HCT116 (cell line): ENCODE measurements around the gene GGACT. TPM values are rescaled to one million over a fixed set of nuclear protein-coding genes. Genes with fewer than 3 reads are reported as not detected.

Experiments used
- ATAC-seq: fragments of 200-7000 bp; cut with Tn5 transposase; 2 replicates; pipeline ENCODE4 v1.9.1; 2020; ENCODE audit warnings: mild to moderate bottlenecking, moderate library complexity
- BruUV-seq: library from RNA; stranded (reverse); fragments of 400-500 nt; replicated peaks from 2 replicates; lab custom pipeline; 2021; lab: Mats Ljungman, UMichigan
- CTCF ChIA-PET: fragments of 300-600 bp; sonication (Branson Sonifier 250); formaldehyde crosslinking; loops from one replicate; lab custom pipeline; 2021; ENCODE audit warnings: antibody characterized with exemption; lab: Charles Lee
- POLR2A ChIA-PET: fragments of 300-600, 350-600 bp; sonication (Branson Sonifier 250); formaldehyde crosslinking; loops from one replicate; lab custom pipeline; 2021; ENCODE audit warnings: antibody characterized with exemption; lab: Charles Lee
- RAD21 ChIA-PET, 2 experiments: fragments of 300-600 bp; sonication (Branson Sonifier 250); formaldehyde crosslinking; loops; one replicate each; lab custom pipeline; 2023; ENCODE audit warnings: low total read pairs in 2 of 2; ENCODE audit not compliant: uncharacterized antibody in 2 of 2, unreplicated experiment in 2 of 2, low non-redundant PET in 1 of 2; lab: Charles Lee
- DNase-seq: peaks from one replicate; pipeline ENCODE4 v3.0.0-alpha.2; 2010; ENCODE audit warnings: low read depth, low spot score
- H2AFZ ChIP-seq: fragments of 200-600 bp; shearing (Covaris generic), sonication (generic); 2 replicates; pipeline ENCODE4 v1.6.1; 2017; ENCODE audit warnings: low read depth, mixed run types, mixed read lengths, antibody characterized with exemption, low read length; ENCODE audit not compliant: poor library complexity, severe bottlenecking
- H3K27ac ChIP-seq: 2 replicates; pipeline ENCODE4 v1.5.1; 2012; ENCODE audit warnings: low read depth, low read length
- H3K27me3 ChIP-seq: fragments of 200-600 bp; sonication (generic); 2 replicates; pipeline ENCODE4 v1.6.1; 2016; ENCODE audit warnings: mixed run types, low read length, mixed read lengths; ENCODE audit not compliant: insufficient read depth
- H3K36me3 ChIP-seq, 2 experiments: fragments of 200-500 bp in 1 of 2; fragments of 200-600 bp in 1 of 2; sonication (Bioruptor generic) in 1 of 2; sonication (generic) in 1 of 2; 2 replicates each; pipeline versions ENCODE4 v1.5.1 to v1.6.1; 2014 to 2016; ENCODE audit warnings: low read length in 2 of 2, inconsistent platforms in 1 of 2, mixed read lengths in 1 of 2, mixed run types in 1 of 2; ENCODE audit not compliant: insufficient read depth in 2 of 2, control insufficient read depth in 1 of 2
- H3K4me1 ChIP-seq, 2 experiments: fragments of 200-600 bp in 1 of 2; sonication (generic) in 1 of 2; 2 replicates each; pipeline versions ENCODE4 v1.5.1 to v1.6.1; 2012 to 2017; ENCODE audit warnings: low read length in 2 of 2, inconsistent platforms in 1 of 2, mild to moderate bottlenecking in 1 of 2, mixed read lengths in 1 of 2, mixed run types in 1 of 2, moderate library complexity in 1 of 2; ENCODE audit not compliant: insufficient read depth in 2 of 2, control insufficient read depth in 1 of 2
- H3K4me2 ChIP-seq: fragments of 200-600 bp; sonication (generic); 2 replicates; pipeline ENCODE4 v1.6.1; 2017; ENCODE audit warnings: mixed run types, low read length, mixed read lengths
- H3K4me3 ChIP-seq, 2 experiments: fragments of 200-600 bp in 1 of 2; sonication (generic) in 1 of 2; replicated peaks in 1 of 2; 2 replicates each; pipeline ENCODE4 v1.5.1; 2011 to 2016; ENCODE audit warnings: low read length in 2 of 2, control low read depth in 1 of 2, low read depth in 1 of 2, mild to moderate bottlenecking in 1 of 2, mixed read lengths in 1 of 2, mixed run types in 1 of 2
- H3K79me2 ChIP-seq: fragments of 200-600 bp; sonication (generic); 2 replicates; pipeline ENCODE4 v1.6.1; 2017; ENCODE audit warnings: mild to moderate bottlenecking, mixed run types, low read length, moderate library complexity, mixed read lengths; ENCODE audit not compliant: insufficient read depth
- H3K9ac ChIP-seq: fragments of 200-600 bp; sonication (generic); 2 replicates; pipeline ENCODE4 v1.6.1; 2016; ENCODE audit warnings: low read length, mixed read lengths
- H3K9me2 ChIP-seq: fragments of 200-600 bp; sonication (generic), shearing (Covaris generic); 2 replicates; pipeline ENCODE4 v1.6.1; 2017; ENCODE audit warnings: mixed run types, mild to moderate bottlenecking, moderate library complexity; ENCODE audit not compliant: insufficient read depth
- H3K9me3 ChIP-seq, 2 experiments: fragments of 200-500 bp in 1 of 2; fragments of 200-600 bp in 1 of 2; sonication (Bioruptor generic) in 1 of 2; sonication (generic) in 1 of 2; 2 replicates each; pipeline ENCODE4 v1.6.1; 2014 to 2017; ENCODE audit warnings: low read length in 2 of 2, mixed read lengths in 2 of 2, inconsistent platforms in 1 of 2, low read depth in 1 of 2, mild to moderate bottlenecking in 1 of 2, mixed run types in 1 of 2, moderate library complexity in 1 of 2; ENCODE audit not compliant: control insufficient read depth in 1 of 2, insufficient read depth in 1 of 2
- H4K20me1 ChIP-seq: fragments of 200-600 bp; sonication (generic), shearing (Covaris generic); 2 replicates; pipeline ENCODE4 v1.6.1; 2017; ENCODE audit warnings: mixed run types, mild to moderate bottlenecking, moderate library complexity; ENCODE audit not compliant: insufficient read depth
- ATF3 ChIP-seq: IDR thresholded peaks from 2 replicates; pipeline ENCODE4 v1.6.1; 2012
- CBX3 ChIP-seq: IDR thresholded peaks from 2 replicates; pipeline ENCODE4 v1.6.1; 2012; ENCODE audit warnings: low read depth
- CEBPB ChIP-seq: IDR thresholded peaks from 2 replicates; pipeline ENCODE4 v1.6.1; 2012; ENCODE audit warnings: low read depth
- EGR1 ChIP-seq: IDR thresholded peaks from 2 replicates; pipeline ENCODE4 v1.6.1; 2012; ENCODE audit warnings: low read depth
- ELF1 ChIP-seq: IDR thresholded peaks from 2 replicates; pipeline ENCODE4 v1.6.1; 2012; ENCODE audit warnings: low read depth, borderline replicate concordance
- EZH2 ChIP-seq: fragments of 200-600 bp; sonication (generic); IDR thresholded peaks from 2 replicates; pipeline ENCODE4 v1.6.1; 2017; ENCODE audit warnings: antibody characterized with exemption, mixed run types
- POLR2A ChIP-seq: IDR thresholded peaks from 2 replicates; pipeline ENCODE4 v1.7.0; 2011; ENCODE audit warnings: borderline replicate concordance; ENCODE audit not compliant: insufficient read depth, insufficient read length; ENCODE audit errors: extremely low read depth
- RAD21 ChIP-seq: IDR thresholded peaks from 2 replicates; pipeline ENCODE4 v1.6.1; 2012; ENCODE audit warnings: low read depth, mild to moderate bottlenecking
- SIN3A ChIP-seq: IDR thresholded peaks from 2 replicates; pipeline ENCODE4 v1.6.1; 2012; ENCODE audit warnings: low read depth
- SRF ChIP-seq: IDR thresholded peaks from 2 replicates; pipeline ENCODE4 v1.6.1; 2012; ENCODE audit warnings: low read depth
- ZFX ChIP-seq: fragments of 450-650 bp; IDR thresholded peaks from 2 replicates; pipeline ENCODE4 v1.6.1; 2017
- ZNF274 ChIP-seq: fragments of 200-500 bp; sonication (Bioruptor generic); IDR thresholded peaks from 2 replicates; pipeline ENCODE4 v1.6.1; 2014; ENCODE audit warnings: mild to moderate bottlenecking, low read depth, low read length, inconsistent platforms
- intact Hi-C: fragments of 100-400 bp; cut with micrococcal nuclease; formaldehyde crosslinking; loops from 2 replicates; pipeline ENCODE4 v1.10.0; 2022
- total RNA-seq: library from RNA; stranded (reverse); gene quantifications from one replicate; pipeline ENCODE4 v1.2.1, GENCODE V29; 2021; ENCODE audit not compliant: unreplicated experiment

GGACT gene
- total RNA-seq, 1 experiment from 2014 or later = 5.0 TPM

DNA sequence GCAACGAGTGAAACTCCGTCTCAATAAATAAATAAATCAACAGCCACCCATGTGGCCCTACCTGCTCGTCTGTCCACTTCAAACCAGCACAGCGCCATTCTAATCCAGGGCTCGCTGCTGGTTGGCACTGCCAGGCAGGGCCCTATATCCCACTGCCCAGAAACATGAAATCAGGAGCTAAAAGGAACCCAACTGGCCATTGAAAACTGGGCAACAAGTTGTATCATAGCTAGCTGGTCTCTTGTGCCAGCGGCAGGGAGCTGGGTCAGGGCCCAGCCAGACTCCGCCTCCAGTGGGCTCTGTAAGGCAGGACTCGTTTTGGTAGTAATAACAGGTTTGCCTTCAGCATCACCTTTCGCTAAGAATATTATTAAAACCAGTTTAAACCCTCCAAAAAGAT, 39.3 kb downstream of the GGACT start:
- H3K9me3 ChIP-seq = no peaks in the 10 kb centered on the region
- no peak overlapping the region for H3K9ac ChIP-seq
- intact Hi-C loops = no loop called here
- BruUV-seq = no TSS peak
- no peaks in the 10 kb centered on the region for H4K20me1 ChIP-seq
- no peaks in the 10 kb centered on the region for H3K79me2 ChIP-seq
- CTCF ChIA-PET = no interaction called here
- no peaks in the 10 kb centered on the region for H3K4me1 ChIP-seq
- H3K4me2 ChIP-seq = no peak overlapping the region
- H3K27ac ChIP-seq = no peak overlapping the region
- no peaks in the 10 kb centered on the region for H3K36me3 ChIP-seq
- DNase-seq = no peak
- no peak overlapping the region for H3K4me3 ChIP-seq
- POLR2A ChIA-PET = no interaction called here
- TF ChIP-seq ZFX (no peak), SIN3A (no peak), RAD21 (no peak), EZH2 (no peak), CBX3 (no peak), POLR2A (no peak), ELF1 (no peak)
- H3K9me2 ChIP-seq = no peaks in the 10 kb centered on the region
- H3K27me3 ChIP-seq = no peaks in the 10 kb centered on the region
- H2AFZ ChIP-seq = no peak overlapping the region
- RAD21 ChIA-PET = no interaction called here
- no peak for ATAC-seq

DNA sequence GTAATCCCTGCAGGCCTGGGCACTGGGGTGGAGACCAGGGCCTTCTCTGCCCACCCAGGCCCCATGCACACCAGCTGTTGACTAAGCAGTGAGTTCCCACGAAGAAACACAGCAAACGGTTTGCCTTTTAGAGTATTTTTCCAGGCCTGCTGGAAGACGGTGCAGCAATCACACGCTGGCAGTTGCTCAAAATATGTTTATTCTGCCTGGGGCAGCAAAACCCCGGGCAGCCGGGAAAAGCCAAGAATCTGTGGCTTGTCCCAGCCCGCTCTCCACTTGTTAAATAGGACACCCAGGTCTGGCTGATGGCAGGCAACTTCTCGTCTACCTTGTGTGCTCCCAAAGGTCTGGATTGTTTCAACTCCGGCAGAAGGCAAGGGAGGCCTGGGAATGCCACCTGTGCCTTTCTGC, 40.8 kb downstream of the GGACT start:
- H2AFZ ChIP-seq = no peak overlapping the region
- no peaks in the 10 kb centered on the region for H3K4me1 ChIP-seq
- ChIA-PET CTCF (no interaction called here), RAD21 (no interaction called here), POLR2A (no interaction called here)
- H3K4me2 ChIP-seq = no peak overlapping the region
- H3K9me3 ChIP-seq = no peaks in the 10 kb centered on the region
- no peak overlapping the region for H3K9ac ChIP-seq
- no peaks in the 10 kb centered on the region for H3K27me3 ChIP-seq
- no peak for TF ChIP-seq ZNF274
- no peak for TF ChIP-seq ELF1
- TF ChIP-seq EGR1 = no peak
- no peak for TF ChIP-seq ATF3
- no peak for TF ChIP-seq SIN3A
- no peak for TF ChIP-seq CEBPB
- TF ChIP-seq EZH2 = no peak
- TF ChIP-seq ZFX = no peak
- TF ChIP-seq SRF = no peak
- DNase-seq (no peak), ATAC-seq (no peak)
- intact Hi-C loops = no loop called here
- no peaks in the 10 kb centered on the region for H3K79me2 ChIP-seq
- no peaks in the 10 kb centered on the region for H3K9me2 ChIP-seq
- BruUV-seq = no TSS peak
- H3K36me3 ChIP-seq = no peaks in the 10 kb centered on the region
- no peak overlapping the region for H3K27ac ChIP-seq
- H3K4me3 ChIP-seq = no peak overlapping the region
- no peaks in the 10 kb centered on the region for H4K20me1 ChIP-seq
